ENCODE measurements around the gene CYBC1. TPM values are rescaled to one million over a fixed set of nuclear protein-coding genes. Genes with fewer than 3 reads are reported as not detected.

The CYBC1 gene
- total and polyA plus RNA-seq, 2 donors from 2014 or later, result 38.2 to 139 TPM

DNA sequence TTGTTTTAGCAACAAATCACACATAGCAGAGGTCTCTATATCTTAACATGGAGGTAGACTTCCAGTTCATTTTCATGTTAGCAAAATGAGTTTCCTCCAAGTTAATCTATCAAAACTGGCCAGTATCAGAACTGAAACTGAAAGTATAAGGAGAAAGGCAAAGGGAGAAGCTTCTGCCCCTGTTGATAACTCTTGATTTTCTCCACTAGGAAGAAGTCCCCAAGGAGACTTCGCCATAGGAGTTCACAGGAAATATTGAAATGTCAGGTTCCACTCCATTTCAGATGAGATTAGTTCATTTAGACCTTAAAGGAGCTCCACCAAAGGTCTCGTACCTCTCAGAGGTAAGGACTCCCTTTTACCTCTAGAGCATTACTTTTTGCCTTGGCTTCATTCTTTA, 31.0 kb downstream of the CYBC1 start:
- intact Hi-C loops (cut with DNase I), result no loop called here
- Histone ChIP-seq H3K9me3 (ENCODE audit: control insufficient read depth in 2 of 3, insufficient read depth in 1 of 3, low read length in 3 of 3) (no peaks in the 10 kb centered on the region), H3K4me1 (ENCODE audit: control insufficient read depth in 2 of 3, insufficient read depth in 2 of 3, low read depth in 1 of 3, low read length in 3 of 3) (peaks cover 0 to 9% (median 2%) of the 10 kb centered on the region in 3 donors), H3K27ac (ENCODE audit: low read depth in 2 of 2, low read length in 2 of 2) (no peak overlapping the region), H3K4me3 (ENCODE audit: low read length in 3 of 3) (peak overlapping the region in 2 of 3 donors; percentile 1 to 88), H3K36me3 (ENCODE audit: control insufficient read depth in 2 of 3, insufficient read depth in 3 of 3, low read length in 3 of 3) (peaks cover 0 to 2% (median 0%) of the 10 kb centered on the region in 3 donors), H3K9ac (ENCODE audit: low read length in 3 of 3) (peak overlapping the region in 1 of 3 donors; percentile 81), H3K27me3 (ENCODE audit: control insufficient read depth, insufficient read depth, low read length) (no peaks in the 10 kb centered on the region)
- TF ChIP-seq, protein P1, sequence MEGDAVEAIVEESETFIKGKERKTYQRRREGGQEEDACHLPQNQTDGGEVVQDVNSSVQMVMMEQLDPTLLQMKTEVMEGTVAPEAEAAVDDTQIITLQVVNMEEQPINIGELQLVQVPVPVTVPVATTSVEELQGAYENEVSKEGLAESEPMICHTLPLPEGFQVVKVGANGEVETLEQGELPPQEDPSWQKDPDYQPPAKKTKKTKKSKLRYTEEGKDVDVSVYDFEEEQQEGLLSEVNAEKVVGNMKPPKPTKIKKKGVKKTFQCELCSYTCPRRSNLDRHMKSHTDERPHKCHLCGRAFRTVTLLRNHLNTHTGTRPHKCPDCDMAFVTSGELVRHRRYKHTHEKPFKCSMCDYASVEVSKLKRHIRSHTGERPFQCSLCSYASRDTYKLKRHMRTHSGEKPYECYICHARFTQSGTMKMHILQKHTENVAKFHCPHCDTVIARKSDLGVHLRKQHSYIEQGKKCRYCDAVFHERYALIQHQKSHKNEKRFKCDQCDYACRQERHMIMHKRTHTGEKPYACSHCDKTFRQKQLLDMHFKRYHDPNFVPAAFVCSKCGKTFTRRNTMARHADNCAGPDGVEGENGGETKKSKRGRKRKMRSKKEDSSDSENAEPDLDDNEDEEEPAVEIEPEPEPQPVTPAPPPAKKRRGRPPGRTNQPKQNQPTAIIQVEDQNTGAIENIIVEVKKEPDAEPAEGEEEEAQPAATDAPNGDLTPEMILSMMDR (IDR thresholded peaks at IDR 0.05; ENCODE audit: borderline replicate concordance, extremely low read depth, insufficient read depth), result no peak
- FAIRE-seq (no peak), DNase-seq (no peak)

- H3K27me3 ChIP-seq (ENCODE audit: control insufficient read depth, insufficient read depth, low read length), result no peaks in the 10 kb centered on the region
- peaks cover 0 to 2% (median 0%) of the 10 kb centered on the region in 3 donors for H3K36me3 ChIP-seq (ENCODE audit: control insufficient read depth in 2 of 3, insufficient read depth in 3 of 3, low read length in 3 of 3)
- peaks cover 0 to 9% (median 2%) of the 10 kb centered on the region in 3 donors for H3K4me1 ChIP-seq (ENCODE audit: control insufficient read depth in 2 of 3, insufficient read depth in 2 of 3, low read depth in 1 of 3, low read length in 3 of 3)
- intact Hi-C loops (cut with DNase I), result no loop called here
- TF ChIP-seq, protein P1 (IDR thresholded peaks at IDR 0.05; ENCODE audit: borderline replicate concordance, extremely low read depth, insufficient read depth), result no peak
- H3K27ac ChIP-seq (ENCODE audit: low read depth in 2 of 2, low read length in 2 of 2), result peak within 1 kb of the TSS; percentile 82 to 95
- H3K9me3 ChIP-seq (ENCODE audit: control insufficient read depth in 2 of 3, insufficient read depth in 1 of 3, low read length in 3 of 3), result no peaks in the 10 kb centered on the region
- H3K4me3 ChIP-seq (ENCODE audit: low read length in 3 of 3), result peak within 1 kb of the TSS; percentile 82 to 89 (median 88)
- FAIRE-seq, result no peak
- DNase-seq, result peak; percentile 90 to 94 (median 93)
- peak within 1 kb of the TSS; percentile 35 to 81 (median 67) for H3K9ac ChIP-seq (ENCODE audit: low read length in 3 of 3)
Measured at GRCh38 chr17:82418001-82418986, 32.3 kb downstream of the CYBC1 start, which contains the start of the genes HEXD and OGFOD3. Gene HEXD, plus strand, starts transcription at chr17:82418347. Its CDS starts 1,453 bp downstream, at chr17:82419800. Gene OGFOD3, minus strand, starts transcription at chr17:82418586. Its CDS starts 101 bp downstream, at chr17:82418485.

- Histone ChIP-seq H3K27ac (ENCODE audit: low read depth in 2 of 2, low read length in 2 of 2) (no peak overlapping the region), H3K9me3 (ENCODE audit: control insufficient read depth in 2 of 3, insufficient read depth in 1 of 3, low read length in 3 of 3) (no peaks in the 10 kb centered on the region), H3K27me3 (ENCODE audit: control insufficient read depth, insufficient read depth, low read length) (no peaks in the 10 kb centered on the region), H3K36me3 (ENCODE audit: control insufficient read depth in 2 of 3, insufficient read depth in 3 of 3, low read length in 3 of 3) (peaks cover 0 to 2% (median 0%) of the 10 kb centered on the region in 3 donors), H3K4me1 (ENCODE audit: control insufficient read depth in 2 of 3, insufficient read depth in 2 of 3, low read depth in 1 of 3, low read length in 3 of 3) (peaks cover 0 to 9% (median 2%) of the 10 kb centered on the region in 3 donors), H3K9ac (ENCODE audit: low read length in 3 of 3) (no peak overlapping the region), H3K4me3 (ENCODE audit: low read length in 3 of 3) (no peak overlapping the region)
- intact Hi-C loops (cut with DNase I), result no loop called here
- TF ChIP-seq, protein P1 (IDR thresholded peaks at IDR 0.05; ENCODE audit: borderline replicate concordance, extremely low read depth, insufficient read depth), result no peak
- no peak for FAIRE-seq
- DNase-seq, result no peak
Measured at GRCh38 chr17:82416771-82417170, 33.8 kb downstream of the CYBC1 start.

All from kidney (tissue), 14 donors.